AG09319 (cell line): Measurements from ENCODE around the gene HADHB.
"Not testable (repeated sequence)": the region's sequence is repeated elsewhere in the genome, so short reads cannot be mapped to it uniquely, and the experiment has no call there.

Experiments
- DNase-seq: peaks from one replicate; pipeline ENCODE4 v3.0.0-alpha.2; 2010; ENCODE audit warnings: low read depth; ENCODE audit errors: extremely low read depth
- TF ChIP-seq, protein P1 (sequence below): IDR thresholded peaks from 2 replicates; pipeline ENCODE4 v1.5.1; 2011; ENCODE audit warnings: low read depth, mild to moderate bottlenecking, inconsistent platforms, low read length, moderate library complexity

The HADHB gene

DNA sequence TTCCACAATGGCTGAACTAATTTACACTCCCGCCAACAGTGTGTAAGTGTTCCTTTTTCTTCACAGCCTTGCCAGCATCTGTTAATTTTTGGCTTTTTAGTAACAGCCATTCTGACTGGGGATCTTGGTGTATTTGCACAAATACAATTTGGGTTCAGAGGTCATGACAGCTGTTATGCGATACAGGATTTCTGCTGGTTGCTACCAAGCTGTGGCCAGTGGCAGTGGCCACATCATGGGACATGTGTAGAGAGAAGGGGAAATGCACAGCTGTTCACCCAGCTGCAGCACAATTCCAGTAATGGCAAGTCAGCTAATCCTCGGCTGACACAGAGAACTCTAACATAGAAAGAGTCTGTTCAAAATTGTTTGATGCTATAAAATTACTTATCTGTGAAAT lies 80.2 kb downstream of the HADHB start:
- no peak for DNase-seq
- TF ChIP-seq, protein P1, sequence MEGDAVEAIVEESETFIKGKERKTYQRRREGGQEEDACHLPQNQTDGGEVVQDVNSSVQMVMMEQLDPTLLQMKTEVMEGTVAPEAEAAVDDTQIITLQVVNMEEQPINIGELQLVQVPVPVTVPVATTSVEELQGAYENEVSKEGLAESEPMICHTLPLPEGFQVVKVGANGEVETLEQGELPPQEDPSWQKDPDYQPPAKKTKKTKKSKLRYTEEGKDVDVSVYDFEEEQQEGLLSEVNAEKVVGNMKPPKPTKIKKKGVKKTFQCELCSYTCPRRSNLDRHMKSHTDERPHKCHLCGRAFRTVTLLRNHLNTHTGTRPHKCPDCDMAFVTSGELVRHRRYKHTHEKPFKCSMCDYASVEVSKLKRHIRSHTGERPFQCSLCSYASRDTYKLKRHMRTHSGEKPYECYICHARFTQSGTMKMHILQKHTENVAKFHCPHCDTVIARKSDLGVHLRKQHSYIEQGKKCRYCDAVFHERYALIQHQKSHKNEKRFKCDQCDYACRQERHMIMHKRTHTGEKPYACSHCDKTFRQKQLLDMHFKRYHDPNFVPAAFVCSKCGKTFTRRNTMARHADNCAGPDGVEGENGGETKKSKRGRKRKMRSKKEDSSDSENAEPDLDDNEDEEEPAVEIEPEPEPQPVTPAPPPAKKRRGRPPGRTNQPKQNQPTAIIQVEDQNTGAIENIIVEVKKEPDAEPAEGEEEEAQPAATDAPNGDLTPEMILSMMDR = no peak

DNA sequence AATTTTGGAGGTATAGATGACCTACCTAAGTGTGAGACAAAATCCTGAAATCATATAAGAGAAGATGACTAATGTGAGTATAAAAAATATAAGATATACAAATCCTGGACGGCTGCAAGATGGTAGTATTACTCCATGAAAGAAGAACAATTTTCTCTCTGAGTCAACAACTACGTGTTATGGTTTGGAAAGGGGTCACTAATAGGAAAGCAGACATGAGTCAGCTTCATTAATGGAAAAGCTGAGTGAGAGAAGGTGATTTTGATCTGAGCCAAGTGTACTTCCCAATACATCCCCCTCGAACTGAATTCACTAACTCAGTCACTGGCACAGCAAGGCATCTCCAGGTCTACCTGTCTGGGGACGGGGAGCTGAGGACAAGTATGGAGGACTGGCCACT lies 81.1 kb downstream of the HADHB start:
- DNase-seq = no peak
- TF ChIP-seq, protein P1 = no peak

DNA sequence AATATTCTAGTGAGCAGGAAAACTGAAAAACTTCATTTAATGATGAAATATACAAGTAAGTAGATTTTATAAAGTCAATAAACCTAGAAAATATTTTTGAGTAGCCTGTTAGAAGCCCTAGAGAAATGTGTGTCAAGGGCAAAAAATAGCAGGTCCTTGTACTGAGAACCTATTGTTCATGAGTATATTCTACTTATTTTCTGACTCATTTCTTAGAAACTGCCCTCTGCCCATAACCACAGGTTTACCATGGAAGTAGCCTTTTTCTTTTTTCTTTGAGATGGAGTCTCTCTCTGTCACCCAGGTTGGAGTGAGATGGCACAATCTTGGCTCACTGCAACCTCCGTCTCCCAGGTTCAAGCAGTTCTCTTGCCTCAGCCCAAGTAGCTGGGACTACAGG lies 81.8 kb downstream of the HADHB start:
- DNase-seq = no peak
- TF ChIP-seq, protein P1 = no peak

DNA sequence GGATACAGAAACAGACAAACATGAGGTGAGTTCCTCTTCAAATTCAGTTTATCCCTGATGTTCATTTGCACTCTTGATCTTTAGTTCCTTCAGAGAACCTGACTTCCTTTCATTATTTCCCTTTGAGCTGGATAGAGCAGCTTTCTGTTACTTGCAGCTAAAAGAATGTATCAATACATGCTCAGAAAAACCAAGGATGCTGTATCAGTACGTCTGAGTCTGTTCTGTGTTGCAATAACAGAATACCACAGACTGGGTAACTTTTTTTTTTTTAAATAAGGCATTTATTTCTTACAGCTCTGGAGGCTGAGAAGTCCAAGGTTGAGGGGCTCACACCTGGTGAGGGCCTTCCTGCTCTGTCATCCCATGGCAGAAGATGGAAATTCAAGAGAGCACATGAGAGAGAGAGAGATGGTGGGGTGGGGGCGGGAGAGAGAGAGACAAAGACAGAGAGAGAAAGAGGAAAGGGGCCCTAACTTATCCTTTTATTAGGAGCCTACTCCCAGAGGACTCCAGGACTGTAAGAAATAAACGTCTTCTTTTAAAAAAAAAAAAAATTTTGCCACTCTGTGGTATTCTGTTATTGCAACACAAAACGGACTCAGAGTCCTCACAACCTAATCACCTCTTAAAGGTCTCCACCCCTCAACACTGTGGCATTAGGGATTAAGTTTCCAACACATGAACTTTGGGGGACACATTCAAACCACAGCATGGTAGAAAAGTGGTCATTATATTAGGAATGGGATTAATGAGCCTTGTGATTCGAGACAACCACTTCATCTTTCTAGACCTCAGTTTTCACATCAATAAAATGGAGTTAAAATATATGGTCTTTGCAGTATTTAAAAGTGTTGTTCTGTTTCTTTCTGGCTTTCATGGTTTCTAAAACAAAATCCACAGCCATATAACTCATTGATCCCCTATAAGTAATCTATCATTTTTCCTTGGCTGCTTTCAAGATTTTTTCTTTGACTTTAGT lies 82.8 kb downstream of the HADHB start:
- no peak for DNase-seq
- TF ChIP-seq, protein P1 = no peak

DNA sequence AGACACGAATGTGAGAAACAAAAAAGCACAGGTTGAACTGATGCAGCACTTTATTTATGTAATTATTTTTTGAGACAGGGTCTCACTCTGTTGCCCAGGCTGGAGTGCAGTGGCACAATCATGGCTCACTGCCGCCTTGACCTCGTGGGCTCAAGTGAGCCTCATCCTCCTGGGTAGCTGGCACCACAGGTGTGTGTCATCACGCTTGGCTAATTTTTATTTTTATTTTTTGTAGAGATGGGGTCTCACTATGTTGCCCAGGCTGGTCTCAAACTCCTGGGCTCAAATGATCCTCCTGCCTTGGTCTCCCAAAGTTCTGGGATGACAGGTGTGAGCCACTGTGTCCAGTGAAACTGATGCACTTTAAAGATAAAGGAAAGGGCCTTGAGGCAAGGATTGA lies 84.3 kb downstream of the HADHB start:
- DNase-seq = not testable (repeated sequence)

DNA sequence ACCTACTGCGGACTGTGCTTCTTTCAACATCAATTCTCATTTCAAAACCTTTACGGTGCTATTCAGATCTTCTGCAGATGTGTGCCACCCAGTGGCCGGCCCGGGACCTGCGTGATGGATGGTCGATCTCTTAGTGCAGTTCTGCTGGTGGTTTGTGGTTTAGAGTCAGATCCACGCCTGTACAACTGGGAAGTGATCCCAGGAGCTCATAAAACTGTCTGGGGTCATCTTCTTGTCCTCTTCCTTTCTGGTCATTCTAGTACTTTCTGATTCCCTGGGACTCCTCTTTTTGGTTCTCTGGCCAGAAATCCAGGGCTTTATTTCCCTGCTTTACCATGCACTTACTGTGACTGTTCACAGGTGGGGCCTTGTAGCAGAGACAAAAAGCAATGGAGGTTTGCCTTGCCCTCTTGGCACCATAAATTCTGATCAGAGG lies 85.4 kb downstream of the HADHB start:
- DNase-seq = peak; percentile 65
- TF ChIP-seq, protein P1 = peak; percentile 92

DNA sequence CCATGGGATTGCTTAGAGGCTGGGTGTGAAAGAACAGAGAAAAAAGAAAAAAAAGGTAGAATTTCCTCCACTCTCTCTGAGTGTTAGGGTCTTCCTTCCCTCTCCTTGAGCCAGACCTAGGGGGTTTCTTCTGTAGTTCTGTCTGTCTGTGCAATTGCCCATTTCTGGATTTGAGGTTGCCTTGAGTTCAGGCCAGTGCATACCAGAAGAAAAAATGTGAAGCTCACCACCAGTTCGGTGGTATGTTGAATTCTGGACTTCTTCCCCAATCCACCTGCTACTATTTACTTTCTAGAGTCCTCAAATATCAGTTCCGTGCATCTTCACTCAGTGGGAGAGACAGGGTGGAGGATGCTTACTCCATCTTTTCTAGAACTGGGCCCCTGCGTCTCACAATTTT lies 85.9 kb downstream of the HADHB start:
- no peak for DNase-seq
- TF ChIP-seq, protein P1 = no peak

GRCh38 chr2:26331321-26331720 lies 86.6 kb downstream of the HADHB start:
- not testable (repeated sequence) for DNase-seq
